Measurements from ENCODE around the gene TFEC.

DNA sequence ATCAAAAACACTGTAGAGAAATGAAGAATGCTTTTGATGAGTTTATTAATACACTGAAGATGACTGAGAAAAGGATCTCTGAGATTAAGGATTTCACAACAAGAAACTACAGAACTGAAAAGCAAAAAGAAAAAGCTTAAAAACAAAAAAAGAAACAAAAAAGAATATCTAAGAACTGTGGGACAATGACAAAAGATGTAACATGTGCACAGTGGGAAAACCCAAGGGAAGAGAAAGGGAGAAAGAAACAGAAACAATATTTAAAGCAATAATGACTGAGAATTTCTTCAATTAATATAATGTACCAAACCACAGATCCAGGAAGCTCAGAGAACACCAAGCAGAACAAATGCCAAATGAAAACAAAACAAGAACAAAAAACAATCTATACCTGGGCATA, 42.2 kb downstream of the TFEC start:
- no peak for TF ChIP-seq POLR2A (IDR thresholded peaks at IDR 0.05)
- TF ChIP-seq, protein P1, sequence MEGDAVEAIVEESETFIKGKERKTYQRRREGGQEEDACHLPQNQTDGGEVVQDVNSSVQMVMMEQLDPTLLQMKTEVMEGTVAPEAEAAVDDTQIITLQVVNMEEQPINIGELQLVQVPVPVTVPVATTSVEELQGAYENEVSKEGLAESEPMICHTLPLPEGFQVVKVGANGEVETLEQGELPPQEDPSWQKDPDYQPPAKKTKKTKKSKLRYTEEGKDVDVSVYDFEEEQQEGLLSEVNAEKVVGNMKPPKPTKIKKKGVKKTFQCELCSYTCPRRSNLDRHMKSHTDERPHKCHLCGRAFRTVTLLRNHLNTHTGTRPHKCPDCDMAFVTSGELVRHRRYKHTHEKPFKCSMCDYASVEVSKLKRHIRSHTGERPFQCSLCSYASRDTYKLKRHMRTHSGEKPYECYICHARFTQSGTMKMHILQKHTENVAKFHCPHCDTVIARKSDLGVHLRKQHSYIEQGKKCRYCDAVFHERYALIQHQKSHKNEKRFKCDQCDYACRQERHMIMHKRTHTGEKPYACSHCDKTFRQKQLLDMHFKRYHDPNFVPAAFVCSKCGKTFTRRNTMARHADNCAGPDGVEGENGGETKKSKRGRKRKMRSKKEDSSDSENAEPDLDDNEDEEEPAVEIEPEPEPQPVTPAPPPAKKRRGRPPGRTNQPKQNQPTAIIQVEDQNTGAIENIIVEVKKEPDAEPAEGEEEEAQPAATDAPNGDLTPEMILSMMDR (IDR thresholded peaks at IDR 0.05), result no peak
